K562 (cell line): ENCODE measurements around the gene CACTIN. TPM values are rescaled to one million over a fixed set of nuclear protein-coding genes. Genes with fewer than 3 reads are reported as not detected.
A peak's percentile ranks its signal among the peaks of the same experiment; 100 is the strongest.

Experiments used
- ATAC-seq: fragments of 200-7000 bp; cut with Tn5 transposase; 3 replicates; pipeline ENCODE4 v1.9.1; 2020; ENCODE audit warnings: moderate library complexity
- BruUV-seq: library from RNA; stranded (reverse); fragments of 400-500 nt; replicated peaks from 2 replicates; lab custom pipeline; 2021; lab: Mats Ljungman, UMichigan
- CTCF ChIA-PET: fragments of 300-600 bp; formaldehyde crosslinking; extraction: SDS; loops from one replicate; lab custom pipeline; 2021; ENCODE audit warnings: low intra/inter-chr PET ratio; lab: Yijun Ruan, JAX
- POLR2A ChIA-PET: fragments of 300-600, 350-650 bp; sonication (Branson Sonifier 250); formaldehyde crosslinking; extraction: SDS; loops from one replicate; lab custom pipeline; 2021; ENCODE audit warnings: antibody characterized with exemption, inconsistent platforms; lab: Yijun Ruan, JAX
- DNase-seq, 4 experiments: peaks; one replicate each; pipeline versions ENCODE4 v3.0.0 to v3.0.0-alpha.2; 2011 to 2018; ENCODE audit warnings: low spot score in 3 of 4, mixed read lengths in 3 of 4; ENCODE audit errors: extremely low read depth in 1 of 4
- FAIRE-seq: peaks from 2 replicates; lab custom pipeline; 2011; peaks lifted over from hg19 to GRCh38; lab: Jason Lieb, UNC
- H2AFZ ChIP-seq: 2 replicates; pipeline ENCODE4 v1.6.0; 2011; ENCODE audit warnings: low read depth, low read length, control low read depth, inconsistent platforms
- H3K27ac ChIP-seq: fragments of 200-600 bp; 3 replicates; pipeline ENCODE4 v1.8.0; 2011; ENCODE audit warnings: low read depth, mild to moderate bottlenecking, control low read depth, inconsistent platforms, low read length, moderate library complexity, mixed read lengths; ENCODE audit errors: extremely low read depth
- H3K27me3 ChIP-seq, 2 experiments: fragments of 300-600 bp in 1 of 2; 2 replicates in 1 of 2; 3 replicates in 1 of 2; pipeline versions ENCODE4 v1.6.0 to v1.8.0; 2011; ENCODE audit warnings: inconsistent platforms in 2 of 2, low read length in 2 of 2, mild to moderate bottlenecking in 1 of 2, mixed read lengths in 1 of 2, moderate library complexity in 1 of 2; ENCODE audit not compliant: control insufficient read depth in 2 of 2, insufficient read depth in 2 of 2
- H3K36me3 ChIP-seq: fragments of 300-600 bp; 3 replicates; pipeline ENCODE4 v1.8.0; 2011; ENCODE audit warnings: mild to moderate bottlenecking, low read length, inconsistent platforms; ENCODE audit not compliant: control insufficient read depth, insufficient read depth
- H3K4me1 ChIP-seq, 2 experiments: fragments of 200-600 bp in 1 of 2; replicated peaks in 1 of 2; 2 replicates in 1 of 2; 3 replicates in 1 of 2; pipeline versions ENCODE4 v1.5.1 to v1.8.0; 2011; ENCODE audit warnings: inconsistent platforms in 2 of 2, low read length in 2 of 2, mild to moderate bottlenecking in 1 of 2, mixed read lengths in 1 of 2, moderate library complexity in 1 of 2; ENCODE audit not compliant: control insufficient read depth in 2 of 2, insufficient read depth in 2 of 2
- H3K4me2 ChIP-seq: 2 replicates; pipeline ENCODE4 v1.6.1; 2011; ENCODE audit warnings: low read length, control low read depth, inconsistent platforms, mixed read lengths; ENCODE audit not compliant: insufficient read depth
- H3K4me3 ChIP-seq: fragments of 200-600 bp; sonication (generic), shearing (Covaris generic); 2 replicates; pipeline ENCODE4 v1.5.1; 2016; ENCODE audit warnings: control low read depth, inconsistent platforms
- H3K79me2 ChIP-seq: fragments of 200-600 bp; 3 replicates; pipeline ENCODE4 v1.8.0; 2011; ENCODE audit warnings: low read length, inconsistent platforms; ENCODE audit not compliant: control insufficient read depth, insufficient read depth
- H3K9ac ChIP-seq, 2 experiments: 2 replicates each; pipeline versions ENCODE4 v1.6.0 to v1.6.1; 2011; ENCODE audit warnings: low read depth in 2 of 2, low read length in 2 of 2, control low read depth in 1 of 2, inconsistent platforms in 1 of 2, mild to moderate bottlenecking in 1 of 2, mixed read lengths in 1 of 2; ENCODE audit not compliant: insufficient read depth in 1 of 2
- H3K9me1 ChIP-seq: one replicate; pipeline ENCODE4 v1.6.0; 2011; ENCODE audit warnings: inconsistent platforms, mild to moderate bottlenecking, low read length, moderate library complexity; ENCODE audit not compliant: control insufficient read depth, insufficient read depth
- H3K9me3 ChIP-seq: replicated peaks from 2 replicates; pipeline ENCODE4 v1.5.1; 2011; ENCODE audit warnings: low read depth, low read length, inconsistent platforms; ENCODE audit not compliant: control insufficient read depth, insufficient read depth
- H4K20me1 ChIP-seq: replicated peaks from 2 replicates; pipeline ENCODE4 v1.6.1; 2011; ENCODE audit warnings: low read length, inconsistent platforms, mixed read lengths; ENCODE audit not compliant: control insufficient read depth, insufficient read depth
- ADNP ChIP-seq: fragments of 200-800 bp; sonication (Bioruptor generic); IDR thresholded peaks from 2 replicates; pipeline ENCODE4 v1.6.1; 2016; ENCODE audit warnings: missing genetic modification characterization, missing compliant biosample characterization
- BCOR ChIP-seq: fragments of 450-650 bp; IDR thresholded peaks from 2 replicates; pipeline ENCODE4 v1.6.1; 2016
- HDAC1 ChIP-seq, 2 experiments: fragments of 450-650 bp; IDR thresholded peaks; 2 replicates each; pipeline ENCODE4 v1.6.1; 2016 to 2017; ENCODE audit warnings: inconsistent platforms in 1 of 2, mild to moderate bottlenecking in 1 of 2, moderate library complexity in 1 of 2
- HOXB6 ChIP-seq: fragments of 250-450 bp; sonication (Bioruptor Pico); IDR thresholded peaks from 2 replicates; pipeline ENCODE4 v1.5.1; 2022; ENCODE audit warnings: mild to moderate bottlenecking, borderline replicate concordance
- KDM1A ChIP-seq, 2 experiments: fragments of 450-650 bp; IDR thresholded peaks; 2 replicates each; pipeline ENCODE4 v1.6.1; 2016; ENCODE audit warnings: mild to moderate bottlenecking in 2 of 2
- RBM25 ChIP-seq: fragments of 200-400 bp; formaldehyde crosslinking; IDR thresholded peaks from 2 replicates; pipeline ENCODE4 v1.6.1; 2018; ENCODE audit warnings: low read length, low read depth, moderate library complexity; ENCODE audit not compliant: severe bottlenecking
- SLC30A9 ChIP-seq: fragments of 250-450 bp; sonication (Bioruptor Pico); IDR thresholded peaks from 2 replicates; pipeline ENCODE4 v1.8.0; 2022; ENCODE audit warnings: mild to moderate bottlenecking, moderate library complexity
- WGBS: fragments of 100-300 bp; shearing (Covaris generic); methylation state at CpG from one replicate; pipeline ENCODE4 v1.1.6; 2016; ENCODE audit warnings: low coverage, mixed read lengths; ENCODE audit not compliant: insufficient coverage; ENCODE audit errors: missing lambda C conversion rate; 5-methylcytosine and 5-hydroxymethylcytosine counted together
- in situ Hi-C: fragments of 300-500 bp; cut with MboI; formaldehyde crosslinking; loops from 4 replicates; pipeline ENCODE4 v1.15.0; 2018; ENCODE audit warnings: inconsistent platforms, mixed read lengths
- intact Hi-C: fragments of 100-400 bp; cut with micrococcal nuclease; formaldehyde crosslinking; loops from 2 replicates; pipeline ENCODE4 v1.14.2; 2022
- polyA plus RNA-seq, 8 experiments: library from polyadenylated mRNA; depleted of rRNA in 4 of 8; stranded (reverse) in 5 of 8; unstranded in 3 of 8; fragments of >200 nt; fragmentation: Nextera tagmentation in 2 of 8; fragmentation: Illumina TruSeq in 1 of 8; extraction: Ambion mirVana in 2 of 8; extraction: Trizol in 1 of 8; gene quantifications; 2 replicates each; pipeline versions ENCODE4 v1.2.1 to v1.2.3, GENCODE V29; 2011 to 2014; ENCODE audit warnings: inconsistent platforms in 1 of 8, missing spikeins in 1 of 8
- total RNA-seq, 7 experiments: library from RNA; depleted of rRNA in 6 of 7; stranded (reverse); fragments of >200 nt in 6 of 7; fragmentation: Illumina TruSeq in 2 of 7; extraction: Trizol in 2 of 7; gene quantifications; 2 replicates each; pipeline versions ENCODE4 v1.2.1 to v1.2.3, GENCODE V29; 2011 to 2021; ENCODE audit warnings: low replicate concordance in 1 of 7

CACTIN gene
- total and polyA plus RNA-seq, 9 of the 15 experiments (the other 6 are each of a cell fraction or from before 2014, with no cell fraction given): 0.15 to 49.2 (median 15.0) TPM

DNA sequence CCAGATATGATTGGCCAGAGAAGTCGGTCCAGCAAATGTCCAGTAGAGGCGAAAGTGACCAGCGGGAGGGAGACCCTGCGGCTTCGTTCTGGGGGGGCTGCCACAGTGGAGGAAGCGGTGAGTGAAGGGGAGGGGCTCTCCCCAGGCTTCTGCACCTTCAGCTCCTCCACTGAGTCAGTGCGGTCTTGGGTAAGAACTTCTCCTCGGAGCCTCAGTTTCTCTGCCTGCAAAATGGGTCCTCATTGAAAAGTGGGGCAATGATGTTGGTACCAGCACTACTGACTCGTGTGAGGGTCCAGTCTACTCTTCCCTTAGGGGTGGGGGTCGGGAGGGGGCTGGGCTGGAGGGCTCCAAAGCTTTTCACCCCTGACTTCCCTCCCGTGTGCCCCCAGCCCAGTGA lies 37.2 kb downstream of the CACTIN start:
- 69% methylated on average over 10 of the region's 11 CpGs for WGBS
- no peaks in the 10 kb centered on the region for H3K79me2 ChIP-seq
- DNase-seq: no peak
- FAIRE-seq: no peak
- no peak for TF ChIP-seq HDAC1 (IDR thresholded peaks at IDR 0.05)
- TF ChIP-seq BCOR: peak; percentile 67; the same call in 1 of the 2 replicates
- peak in 1 of 2 experiments; percentile 43; a peak in 1 of 4 replicates for TF ChIP-seq KDM1A (IDR thresholded peaks at IDR 0.05)
- TF ChIP-seq SLC30A9: no peak
- TF ChIP-seq HOXB6 (CRISPR knock-in tag): no peak
- peak; percentile 63 for TF ChIP-seq RBM25
- 0 out of 2 replicates have a peak, but pooled peaks have one; percentile 50 for TF ChIP-seq ADNP (tag)
- TF ChIP-seq, all 486 proteins: peak for 4
- Histone ChIP-seq H3K27me3 (no peaks in the 10 kb centered on the region), H3K27ac (no peak overlapping the region), H3K4me2 (no peak overlapping the region), H3K9me1 (no peaks in the 10 kb centered on the region), H3K9me3 (peaks cover 14% of the 10 kb centered on the region), H2AFZ (no peak overlapping the region), H3K4me3 (no peak overlapping the region), H3K4me1 (peaks cover 0 to 30% of the 10 kb centered on the region in 2 experiments; a peak in 2 of 5 replicates), H3K36me3 (peaks cover 2% of the 10 kb centered on the region; the same call in 1 of the 3 replicates), H4K20me1 (no peaks in the 10 kb centered on the region), H3K9ac (no peak overlapping the region)
- ChIA-PET POLR2A (interaction anchor here (0.9 kb wide), 1 partner anchor 69 kb away, joined by 4 read pairs; no protein-coding TSS in a partner anchor), CTCF (no interaction called here)
- intact Hi-C loops (no loop called here), in situ Hi-C loops (no loop called here)
- no TSS peak for BruUV-seq
- no peak for ATAC-seq
